ENCODE measurements around the gene NOS3.

The NOS3 gene

DNA sequence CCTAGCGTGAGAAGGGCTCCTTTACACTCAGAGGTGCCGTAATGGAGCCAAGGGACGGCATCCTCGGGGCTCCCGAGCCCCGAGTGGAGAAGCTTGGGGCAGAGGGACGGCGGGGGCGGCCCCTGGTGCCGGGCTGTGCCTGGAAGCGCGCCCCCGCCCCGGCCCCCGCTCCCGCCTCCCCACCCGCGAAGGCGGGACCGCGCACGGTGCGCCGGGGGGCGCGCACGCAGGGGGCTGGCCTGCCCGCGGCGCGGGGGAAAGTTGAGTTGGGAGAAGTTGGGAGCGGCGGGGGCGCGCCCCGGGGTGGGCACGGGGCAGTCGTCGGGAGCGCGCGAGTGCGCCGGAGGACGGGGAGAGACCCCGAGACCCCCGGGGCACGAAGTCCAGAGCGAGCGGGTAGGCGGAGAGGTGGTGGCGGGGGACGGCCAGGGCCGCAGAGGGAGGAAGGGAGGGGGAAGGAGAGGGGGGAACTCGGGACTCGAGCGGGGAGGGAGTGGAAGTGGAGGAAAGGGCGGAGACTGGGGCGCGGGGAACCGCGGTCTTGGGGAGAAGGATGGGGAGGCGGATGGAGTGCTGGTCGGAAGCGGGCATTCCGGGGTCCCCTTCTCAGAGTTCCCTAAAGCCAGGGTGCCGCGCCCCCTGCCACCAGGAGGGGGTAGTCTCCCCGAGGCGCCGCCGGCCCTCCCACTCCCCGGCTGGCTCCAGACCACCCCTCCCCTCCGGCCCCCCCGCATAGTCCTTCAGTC, 68.7 kb downstream of the NOS3 start, which contains the start of gene SLC4A2:
SLC4A2 (plus strand) TSS at position 223 of the 746 bp plus-strand sequence. CDS start 2,399 bp downstream, outside the sequence.
- peak; percentile 90 for DNase-seq (ENCODE audit: low spot score)

- DNase-seq (ENCODE audit: low spot score) = no peak
Measured at GRCh38 chr7:151060113-151060415, 69.2 kb downstream of the NOS3 start.

DNA sequence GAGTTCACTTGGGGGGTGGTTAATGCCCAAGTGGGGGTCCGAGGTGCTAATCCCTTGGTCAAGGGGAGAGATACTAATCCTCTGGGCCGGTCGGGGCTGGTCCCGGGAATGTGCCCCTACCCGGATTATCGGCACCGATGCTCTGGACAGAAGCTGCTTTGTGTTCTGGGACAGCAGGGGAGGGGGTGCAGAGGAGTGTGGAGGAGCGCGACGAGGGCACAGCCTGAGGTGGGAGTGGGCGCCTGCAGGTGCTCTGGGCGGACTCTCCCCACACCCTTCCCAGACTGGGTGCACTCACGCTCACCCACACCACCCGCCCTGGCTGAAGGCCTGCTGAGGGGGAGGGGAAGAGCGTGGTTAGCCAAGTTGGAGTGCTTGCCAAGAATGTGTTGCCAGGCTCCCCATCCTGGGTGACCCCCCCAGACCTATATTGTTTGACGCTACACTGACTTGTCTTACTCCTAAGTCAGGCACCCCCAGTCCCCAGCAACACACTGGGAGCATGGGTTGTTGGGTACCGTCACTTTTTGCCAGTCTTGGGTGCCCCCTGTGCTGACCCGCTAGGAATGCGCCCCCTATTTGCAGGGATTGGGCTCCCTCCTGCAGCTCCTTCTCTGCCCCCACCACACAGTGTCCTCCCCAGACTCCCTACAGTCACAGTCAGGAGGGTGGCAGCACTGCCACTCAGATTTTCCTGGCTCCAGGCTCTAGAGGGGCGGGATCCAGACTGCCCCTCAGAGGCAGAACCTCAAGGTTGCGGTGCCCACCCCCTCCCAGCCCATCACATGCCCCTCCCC, 69.8 kb downstream of the NOS3 start:
- peak; percentile 32 for DNase-seq (ENCODE audit: low spot score)

- no peak for DNase-seq (ENCODE audit: low spot score)
Measured at GRCh38 chr7:151061213-151062110, 70.6 kb downstream of the NOS3 start.

GRCh38 chr7:151062111-151062398, 71.2 kb downstream of the NOS3 start:
- DNase-seq (ENCODE audit: low spot score) = no peak

DNA sequence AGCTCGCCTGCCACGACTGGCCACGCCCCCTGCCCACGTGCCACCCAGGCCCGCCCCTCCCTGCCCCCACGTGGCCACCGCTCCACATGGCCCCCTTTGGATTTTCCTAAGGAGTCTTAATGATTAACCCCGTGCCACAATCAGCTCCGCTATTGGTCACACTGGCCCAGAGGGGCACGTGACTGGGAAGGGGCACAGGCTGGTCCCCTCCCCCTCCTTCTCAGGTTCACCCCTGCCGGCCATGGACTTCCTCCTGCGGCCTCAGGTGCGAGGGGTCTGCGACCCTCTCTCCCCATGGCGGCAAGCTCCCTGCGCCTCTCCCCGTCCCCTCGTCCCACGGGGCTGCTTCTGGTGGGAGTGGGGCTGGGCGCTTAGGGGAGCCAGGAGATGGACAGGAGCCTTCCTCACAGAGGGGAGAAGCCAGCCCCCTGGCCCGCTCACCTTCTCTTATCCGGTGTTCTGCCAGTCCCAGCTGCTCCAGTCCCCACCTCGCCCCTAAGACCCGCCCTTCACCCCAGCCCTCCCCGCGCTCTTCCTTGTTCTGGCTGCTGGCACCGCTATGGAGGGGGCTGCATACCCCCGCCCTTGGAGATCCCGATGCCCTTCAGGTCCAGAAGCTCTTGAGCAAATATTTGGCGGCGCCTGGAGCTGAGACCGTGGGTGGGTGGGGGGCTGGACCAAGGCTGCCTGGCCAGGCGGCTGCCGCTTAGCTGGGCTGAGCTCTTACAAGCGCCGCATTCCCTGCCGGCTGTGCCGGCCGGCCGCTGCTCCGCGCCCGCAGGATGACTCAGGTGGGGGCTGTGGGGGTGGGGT, 71.8 kb downstream of the NOS3 start:
- peak; percentile 71 for DNase-seq (ENCODE audit: low spot score)

DNA sequence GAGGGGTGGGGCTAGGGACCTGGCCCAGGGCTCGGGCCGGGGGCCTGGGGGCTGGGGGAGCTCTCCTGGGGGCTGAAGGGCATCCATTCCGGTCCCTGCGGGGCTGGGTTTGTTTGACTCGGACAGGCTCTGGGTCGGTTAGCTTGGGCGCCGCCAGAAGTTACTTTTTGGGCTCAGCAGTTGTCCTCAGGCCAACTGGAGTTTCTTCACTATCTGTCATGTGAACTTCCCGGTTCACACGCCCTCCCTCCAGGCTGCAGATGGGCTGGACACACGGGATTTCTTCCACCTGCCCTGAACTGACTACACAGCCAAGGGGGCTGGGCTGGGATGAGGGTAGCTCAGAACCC, 72.4 kb downstream of the NOS3 start:
- DNase-seq (ENCODE audit: low spot score) = peak; percentile 67
